A673 (cell line): ENCODE results near the gene RTCB.

Source experiments
- EZH2 ChIP-seq: fragments of 200-600 bp; sonication (generic); IDR thresholded peaks from 2 replicates; pipeline ENCODE4 v1.6.1; 2017; ENCODE audit warnings: borderline replicate concordance, low read depth, mild to moderate bottlenecking, mixed read lengths, antibody characterized with exemption, low read length; ENCODE audit not compliant: poor library complexity, severe bottlenecking
- TF ChIP-seq, protein P1 (sequence below): fragments of 300-800, 200-600 bp; sonication (generic); conservative IDR thresholded peaks from 2 replicates; pipeline ENCODE4 v1.5.1; 2017; ENCODE audit warnings: low read depth, mild to moderate bottlenecking, antibody characterized with exemption, low read length, moderate library complexity, mixed read lengths

DNA sequence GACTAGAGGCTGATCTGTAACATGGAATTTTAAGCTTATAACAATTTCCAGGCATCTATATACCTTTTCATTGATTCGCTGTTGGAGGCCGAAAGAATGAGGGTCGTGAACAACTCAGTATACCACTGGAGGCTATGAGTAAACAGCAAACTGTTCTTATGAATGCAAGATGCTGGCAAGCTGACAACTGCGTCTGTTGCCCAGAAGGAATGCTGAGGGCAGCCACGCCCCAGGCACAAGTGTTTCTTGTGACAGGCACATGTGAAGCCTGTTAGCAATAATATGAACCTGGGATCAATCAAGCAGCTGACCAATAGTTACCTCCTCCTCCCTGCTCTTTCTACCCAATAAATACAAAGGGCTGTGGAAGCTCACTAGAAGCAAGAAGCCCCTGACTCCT lies 15.3 kb downstream of the RTCB start:
- TF ChIP-seq, protein P1, sequence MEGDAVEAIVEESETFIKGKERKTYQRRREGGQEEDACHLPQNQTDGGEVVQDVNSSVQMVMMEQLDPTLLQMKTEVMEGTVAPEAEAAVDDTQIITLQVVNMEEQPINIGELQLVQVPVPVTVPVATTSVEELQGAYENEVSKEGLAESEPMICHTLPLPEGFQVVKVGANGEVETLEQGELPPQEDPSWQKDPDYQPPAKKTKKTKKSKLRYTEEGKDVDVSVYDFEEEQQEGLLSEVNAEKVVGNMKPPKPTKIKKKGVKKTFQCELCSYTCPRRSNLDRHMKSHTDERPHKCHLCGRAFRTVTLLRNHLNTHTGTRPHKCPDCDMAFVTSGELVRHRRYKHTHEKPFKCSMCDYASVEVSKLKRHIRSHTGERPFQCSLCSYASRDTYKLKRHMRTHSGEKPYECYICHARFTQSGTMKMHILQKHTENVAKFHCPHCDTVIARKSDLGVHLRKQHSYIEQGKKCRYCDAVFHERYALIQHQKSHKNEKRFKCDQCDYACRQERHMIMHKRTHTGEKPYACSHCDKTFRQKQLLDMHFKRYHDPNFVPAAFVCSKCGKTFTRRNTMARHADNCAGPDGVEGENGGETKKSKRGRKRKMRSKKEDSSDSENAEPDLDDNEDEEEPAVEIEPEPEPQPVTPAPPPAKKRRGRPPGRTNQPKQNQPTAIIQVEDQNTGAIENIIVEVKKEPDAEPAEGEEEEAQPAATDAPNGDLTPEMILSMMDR, result no peak
- TF ChIP-seq EZH2, result no peak
